ENCODE results near the gene SORD. TPM values are rescaled to one million over a fixed set of nuclear protein-coding genes. Genes with fewer than 3 reads are reported as not detected.
A peak's percentile ranks its signal among the peaks of the same experiment; 100 is the strongest.
"Not testable (repeated sequence)": the region's sequence is repeated elsewhere in the genome, so short reads cannot be mapped to it uniquely, and the experiment has no call there.

Gene SORD
- polyA plus RNA-seq, 6 donors from 2014 or later: 16.2 to 21.3 (median 19.0) TPM

DNA sequence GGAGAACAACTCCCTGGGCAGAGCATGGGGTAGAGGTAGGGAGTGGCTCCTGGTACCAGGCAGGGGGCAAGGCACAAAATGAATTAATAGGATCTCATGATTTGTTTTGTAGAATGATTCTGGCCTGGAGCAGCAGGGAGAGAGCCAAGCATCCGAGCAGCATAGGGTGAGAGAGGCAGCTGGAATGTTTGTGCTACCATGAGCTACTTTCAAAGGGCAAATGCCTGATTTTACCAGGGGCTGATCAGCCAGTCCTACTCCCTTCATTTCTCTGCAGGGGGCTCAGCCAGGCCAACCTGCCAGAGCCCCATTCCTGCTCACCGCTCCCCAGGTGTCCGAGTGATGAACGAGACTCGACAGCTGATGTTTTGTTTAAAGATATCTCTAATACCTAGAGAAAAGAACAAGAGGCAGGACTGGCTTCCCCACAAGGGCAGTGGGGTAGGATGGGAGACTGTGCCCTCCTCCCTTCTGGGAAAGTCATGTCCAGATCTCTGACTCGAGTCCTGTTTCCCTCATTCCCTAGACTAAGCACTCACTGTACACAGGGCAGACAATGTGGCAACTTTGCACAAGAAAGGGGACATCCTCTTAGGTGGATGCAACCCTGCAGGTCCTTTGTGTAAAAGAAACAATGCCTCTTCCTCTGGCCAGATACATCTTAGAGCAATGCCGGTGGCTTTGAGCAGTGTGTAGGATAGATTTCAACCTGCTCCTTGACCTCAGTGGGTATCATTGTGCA is 78.1 kb downstream of the SORD start:
- no peaks in the 10 kb centered on the region for H3K9me3 Mint-ChIP-seq
- ATAC-seq (ENCODE audit: low read depth in 2 of 2): no peak
- no peaks in the 10 kb centered on the region for H3K4me1 Mint-ChIP-seq
- no peak for DNase-seq
- H3K27me3 Mint-ChIP-seq: peaks cover 19 to 54% (median 45%) of the 10 kb centered on the region in 3 donors
- H3K4me3 Mint-ChIP-seq: no peak overlapping the region
- no peaks in the 10 kb centered on the region for H3K36me3 Mint-ChIP-seq
- peak overlapping the region in 1 of 6 donors; percentile 61 for H3K27ac Mint-ChIP-seq

- ATAC-seq (ENCODE audit: low read depth in 2 of 2): no peak
- no peak overlapping the region for H3K27ac Mint-ChIP-seq
- H3K27me3 Mint-ChIP-seq: peaks cover 23 to 61% (median 52%) of the 10 kb centered on the region in 3 donors
Measured at GRCh38 chr15:45101749-45102148, 78.8 kb downstream of the SORD start.

GRCh38 chr15:45102226-45102625 is 79.2 kb downstream of the SORD start:
- no peaks in the 10 kb centered on the region for H3K4me1 Mint-ChIP-seq
- H3K36me3 Mint-ChIP-seq: no peaks in the 10 kb centered on the region
- H3K9me3 Mint-ChIP-seq: no peaks in the 10 kb centered on the region
- DNase-seq (no peak), ATAC-seq (ENCODE audit: low read depth in 2 of 2) (no peak)
- H3K4me3 Mint-ChIP-seq: no peak overlapping the region
- no peak overlapping the region for H3K27ac Mint-ChIP-seq
- H3K27me3 Mint-ChIP-seq: peaks cover 23 to 66% (median 57%) of the 10 kb centered on the region in 3 donors

More at GRCh38 chr15:45101749-45102148, 78.8 kb downstream of the SORD start:
- no peak for DNase-seq
- Mint-ChIP-seq H3K9me3 (no peaks in the 10 kb centered on the region), H3K4me3 (no peak overlapping the region), H3K36me3 (no peaks in the 10 kb centered on the region), H3K4me1 (no peaks in the 10 kb centered on the region)

DNA sequence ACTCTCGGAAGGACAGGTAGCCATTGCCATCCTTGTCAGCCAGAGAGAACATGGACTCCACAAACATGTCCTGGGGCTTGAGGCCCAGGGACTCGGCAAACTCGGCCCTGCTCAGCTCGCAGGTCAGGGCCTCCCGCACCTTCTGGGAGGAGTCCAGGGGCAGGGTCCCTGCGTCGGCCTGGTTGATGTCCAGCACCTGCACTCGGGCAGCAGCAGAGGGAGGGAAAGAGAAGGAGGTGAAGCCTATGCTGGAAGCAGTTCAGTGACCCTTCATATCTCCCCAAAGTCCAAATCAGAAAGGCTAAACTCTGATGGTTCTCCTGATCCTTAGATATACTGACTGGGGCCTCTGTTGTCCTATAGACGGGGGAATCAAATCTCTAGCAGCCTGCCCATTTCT is 81.2 kb downstream of the SORD start:
- H3K9me3 Mint-ChIP-seq; DNase-seq; H3K4me3 Mint-ChIP-seq; H3K27ac Mint-ChIP-seq; ATAC-seq (ENCODE audit: low read depth in 2 of 2); H3K4me1 Mint-ChIP-seq; H3K36me3 Mint-ChIP-seq: not testable (repeated sequence)
- H3K27me3 Mint-ChIP-seq: peaks cover 31 to 76% (median 72%) of the 10 kb centered on the region in 3 donors

DNA sequence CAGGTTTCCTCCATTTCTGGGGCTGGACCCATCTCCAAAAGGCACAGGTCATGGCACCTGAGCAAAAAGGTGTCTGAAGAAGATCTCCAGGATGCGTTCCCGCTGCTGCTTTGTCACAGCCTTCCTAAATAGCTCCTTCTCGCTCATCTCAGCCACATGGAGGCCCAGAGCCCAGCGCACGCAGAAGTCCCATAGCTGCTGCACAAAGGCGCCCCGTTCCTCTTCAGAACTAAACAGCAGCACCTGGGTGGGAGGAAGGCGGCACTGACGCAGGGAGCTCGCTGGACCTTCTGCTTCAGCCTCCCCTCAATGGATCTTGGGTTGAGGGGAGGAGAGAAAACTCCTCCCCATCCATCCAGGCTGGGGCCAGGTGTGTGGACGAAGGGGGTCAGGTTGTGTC is 82.6 kb downstream of the SORD start:
- Mint-ChIP-seq H3K4me1 (peaks cover 0 to 5% (median 3%) of the 10 kb centered on the region in 3 donors), H3K27ac (no peak overlapping the region), H3K27me3 (peaks cover 42 to 77% (median 75%) of the 10 kb centered on the region in 3 donors), H3K36me3 (no peaks in the 10 kb centered on the region), H3K9me3 (no peaks in the 10 kb centered on the region), H3K4me3 (no peak overlapping the region)
- no peak for ATAC-seq (ENCODE audit: low read depth in 2 of 2)
- DNase-seq: no peak

DNA sequence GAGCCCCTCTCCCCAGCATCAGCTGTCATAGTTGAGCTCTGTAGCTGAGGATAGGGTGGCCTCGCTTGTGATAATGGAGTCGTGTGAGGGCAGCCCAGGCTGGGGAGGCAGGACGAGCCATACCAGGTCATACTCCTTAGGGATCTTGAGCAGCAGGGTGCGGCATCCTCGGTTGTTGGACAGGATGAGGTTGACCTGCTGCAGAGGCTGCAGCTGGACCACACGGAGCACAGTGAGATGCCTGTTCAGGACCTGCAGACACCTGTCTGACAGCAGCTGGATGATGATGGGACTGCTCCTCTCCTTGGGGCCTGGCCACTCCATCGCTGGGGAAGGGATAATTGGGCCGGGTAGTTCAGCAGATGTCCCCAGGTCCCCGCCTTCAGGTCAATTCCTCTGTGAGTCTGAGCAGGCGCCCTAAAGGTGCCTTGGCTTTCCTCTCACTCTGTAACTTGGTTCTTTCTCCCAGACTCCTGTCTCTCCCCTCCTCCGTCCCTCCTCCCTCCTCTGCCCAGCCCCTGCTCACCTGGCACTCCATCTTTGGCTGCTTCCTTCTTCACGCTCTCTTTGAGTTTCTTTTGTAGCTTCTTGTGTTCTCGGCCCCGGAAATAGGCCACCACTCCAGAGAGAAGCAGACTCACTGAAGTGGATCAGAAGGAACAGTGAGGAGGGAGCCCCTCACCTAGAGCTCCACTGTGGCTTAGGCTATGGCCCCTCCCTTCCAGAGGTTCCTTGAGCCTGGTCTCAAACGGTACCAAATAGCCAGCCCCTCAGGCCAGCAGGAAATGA is 83.2 kb downstream of the SORD start:
- H3K27ac Mint-ChIP-seq: no peak overlapping the region
- peaks cover 0 to 6% (median 3%) of the 10 kb centered on the region in 3 donors for H3K4me1 Mint-ChIP-seq
- peaks cover 43 to 77% (median 71%) of the 10 kb centered on the region in 3 donors for H3K27me3 Mint-ChIP-seq
- H3K36me3 Mint-ChIP-seq: no peaks in the 10 kb centered on the region
- H3K9me3 Mint-ChIP-seq: no peaks in the 10 kb centered on the region
- no peak overlapping the region for H3K4me3 Mint-ChIP-seq
- ATAC-seq (ENCODE audit: low read depth in 2 of 2): no peak
- DNase-seq: no peak

DNA sequence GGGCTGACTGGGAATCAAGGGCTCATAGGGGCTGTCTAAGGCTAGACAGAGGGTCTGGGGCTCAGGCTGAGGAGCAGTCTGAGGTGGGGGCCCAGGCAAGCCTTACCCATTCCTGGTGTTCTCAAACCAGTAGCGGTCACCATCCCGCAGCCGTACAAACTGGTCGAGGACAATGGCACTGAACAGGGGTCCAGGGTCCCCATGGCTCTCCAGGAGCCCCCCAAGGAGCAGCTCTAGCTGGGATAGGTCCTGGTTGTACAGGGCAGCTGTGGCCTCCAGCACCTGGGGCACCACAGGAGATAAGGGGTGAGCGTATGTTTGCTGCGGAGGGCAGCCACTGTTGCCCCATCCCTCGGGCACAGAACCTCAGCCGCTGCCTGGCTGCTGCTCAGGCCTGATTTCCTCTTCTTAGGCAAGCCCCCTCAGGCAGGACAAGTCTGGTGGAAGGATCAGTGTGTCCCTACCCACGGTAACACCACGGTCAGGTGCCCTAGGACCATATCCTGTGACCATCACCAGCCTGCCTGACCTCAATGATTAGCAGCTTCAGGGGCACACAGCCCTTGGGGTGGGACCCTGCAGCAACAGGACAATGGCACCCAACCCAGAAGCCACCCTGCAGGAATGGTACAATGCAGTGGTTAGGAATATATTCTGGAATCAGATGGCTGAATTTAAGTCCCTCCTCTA is 85.1 kb downstream of the SORD start:
- H3K27me3 Mint-ChIP-seq: peaks cover 55 to 80% (median 74%) of the 10 kb centered on the region in 3 donors
- peaks cover 13 to 20% (median 15%) of the 10 kb centered on the region in 3 donors for H3K4me1 Mint-ChIP-seq
- no peak overlapping the region for H3K27ac Mint-ChIP-seq

GRCh38 chr15:45110256-45110820 is 87.3 kb downstream of the SORD start:
- Mint-ChIP-seq H3K4me3 (peak overlapping the region in 4 of 8 donors; percentile 22 to 72 (median 46)), H3K27me3 (peaks cover 62 to 87% (median 80%) of the 10 kb centered on the region in 3 donors), H3K36me3 (peaks cover 0 to 8% of the 10 kb centered on the region in 2 donors), H3K27ac (no peak overlapping the region), H3K9me3 (peaks cover 0 to 3% (median 0%) of the 10 kb centered on the region in 7 donors), H3K4me1 (peaks cover 32 to 40% (median 33%) of the 10 kb centered on the region in 3 donors)
- DNase-seq: no peak
- no peak for ATAC-seq (ENCODE audit: low read depth in 2 of 2)

More for the DNA sequence above, 85.1 kb downstream of the SORD start:
- Mint-ChIP-seq H3K36me3 (no peaks in the 10 kb centered on the region), H3K9me3 (no peaks in the 10 kb centered on the region), H3K4me3 (no peak overlapping the region)
- DNase-seq: no peak
- no peak for ATAC-seq (ENCODE audit: low read depth in 2 of 2)

DNA sequence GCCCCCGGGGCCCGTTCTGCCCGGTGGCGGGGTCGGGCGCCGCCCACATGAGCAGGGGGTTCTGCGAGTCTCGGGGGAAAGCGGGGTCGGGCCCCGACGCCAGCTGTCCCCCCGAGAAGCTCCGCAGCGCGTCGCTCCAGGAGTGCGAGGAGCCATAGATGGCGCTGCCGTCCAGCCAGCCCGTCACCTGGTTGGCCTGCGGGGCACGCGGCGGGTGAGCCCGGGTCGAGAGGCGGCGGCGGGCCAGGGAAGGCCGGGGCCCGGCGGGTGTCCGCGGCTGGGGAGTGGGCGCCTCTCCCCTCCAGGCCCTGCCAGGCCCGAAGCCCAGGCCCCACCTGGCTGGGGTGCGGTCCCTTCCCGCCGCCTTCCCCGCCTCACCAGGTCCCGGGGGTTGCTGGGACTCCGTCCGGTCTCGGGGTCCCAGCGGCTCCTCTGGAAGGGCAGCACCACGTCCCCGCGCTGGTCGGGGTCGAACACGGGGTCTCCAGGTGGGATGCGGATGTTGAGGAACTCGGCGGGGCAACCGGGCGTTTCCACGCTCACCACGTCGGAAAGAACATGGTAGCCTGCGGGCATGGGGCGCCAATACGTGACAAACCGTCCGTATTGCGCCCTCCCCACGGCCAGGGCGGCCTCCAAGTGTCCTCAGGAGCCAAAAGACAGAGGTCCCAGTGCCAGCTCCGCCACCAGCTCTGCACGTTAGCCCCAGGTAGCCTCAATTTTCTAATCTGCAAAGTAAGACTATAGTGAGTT is 88.6 kb downstream of the SORD start:
- peaks cover 69 to 88% (median 80%) of the 10 kb centered on the region in 3 donors for H3K27me3 Mint-ChIP-seq
- DNase-seq: no peak
- peaks cover 0 to 8% of the 10 kb centered on the region in 2 donors for H3K36me3 Mint-ChIP-seq
- H3K9me3 Mint-ChIP-seq: peaks cover 0 to 3% (median 0%) of the 10 kb centered on the region in 7 donors
- H3K4me3 Mint-ChIP-seq: peak overlapping the region; percentile 66 to 85 (median 81)
- peaks cover 35 to 53% (median 44%) of the 10 kb centered on the region in 3 donors for H3K4me1 Mint-ChIP-seq
- ATAC-seq (ENCODE audit: low read depth in 2 of 2): no peak
- peak overlapping the region in 2 of 6 donors; percentile 61 to 63 for H3K27ac Mint-ChIP-seq

DNA sequence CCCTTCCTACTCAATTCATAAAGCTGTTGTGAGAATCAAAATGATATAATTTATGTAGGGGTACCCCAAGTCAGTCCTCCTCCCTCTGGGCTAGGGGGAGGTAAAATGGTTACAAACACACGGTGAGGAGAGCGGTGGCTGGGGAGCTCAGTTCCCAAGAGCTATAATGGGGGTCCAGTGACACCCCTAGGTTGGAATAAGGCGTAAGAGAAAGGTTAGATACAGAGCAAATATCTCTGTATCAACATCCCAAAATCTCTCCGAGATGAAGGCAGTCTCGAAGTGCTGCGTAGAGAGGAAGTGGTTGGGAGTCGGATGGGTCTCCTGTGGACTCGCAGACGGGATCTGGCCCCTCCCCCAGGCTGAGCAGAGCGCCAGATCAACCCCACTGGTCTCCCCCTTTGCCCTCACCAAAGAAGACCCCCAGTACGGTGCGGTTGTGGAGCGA is 89.2 kb downstream of the SORD start:
- H3K27me3 Mint-ChIP-seq: peaks cover 71 to 88% (median 80%) of the 10 kb centered on the region in 3 donors
- peak overlapping the region; percentile 66 to 85 (median 81) for H3K4me3 Mint-ChIP-seq
- H3K27ac Mint-ChIP-seq: peak overlapping the region in 2 of 6 donors; percentile 61 to 63
- H3K9me3 Mint-ChIP-seq: peaks cover 0 to 3% (median 0%) of the 10 kb centered on the region in 7 donors
- DNase-seq (no peak), ATAC-seq (ENCODE audit: low read depth in 2 of 2) (peak in 1 of 2 donors; percentile 5)
- H3K36me3 Mint-ChIP-seq: peaks cover 0 to 8% of the 10 kb centered on the region in 2 donors
- peaks cover 38 to 59% (median 50%) of the 10 kb centered on the region in 3 donors for H3K4me1 Mint-ChIP-seq

GRCh38 chr15:45112591-45113379 is 89.8 kb downstream of the SORD start:
- Mint-ChIP-seq H3K9me3 (peaks cover 0 to 3% (median 0%) of the 10 kb centered on the region in 7 donors), H3K4me3 (peak overlapping the region; percentile 66 to 88 (median 82)), H3K36me3 (peaks cover 0 to 8% of the 10 kb centered on the region in 2 donors), H3K27ac (peak overlapping the region in 2 of 6 donors; percentile 42 to 47), H3K4me1 (peaks cover 43 to 65% (median 57%) of the 10 kb centered on the region in 3 donors), H3K27me3 (peaks cover 76 to 91% (median 83%) of the 10 kb centered on the region in 3 donors)
- ATAC-seq (ENCODE audit: low read depth in 2 of 2) (peak; percentile 6 to 22), DNase-seq (no peak)

All from naive B cell (primary cell).